Measurements from ENCODE around the gene FLOT2. TPM values are rescaled to one million over a fixed set of nuclear protein-coding genes. Genes with fewer than 3 reads are reported as not detected.
A peak's percentile ranks its signal among the peaks of the same experiment; 100 is the strongest.

Gene FLOT2
- polyA plus RNA-seq, 1 of the 3 experiments (the other 2 are of a cell fraction), result 105 TPM

DNA sequence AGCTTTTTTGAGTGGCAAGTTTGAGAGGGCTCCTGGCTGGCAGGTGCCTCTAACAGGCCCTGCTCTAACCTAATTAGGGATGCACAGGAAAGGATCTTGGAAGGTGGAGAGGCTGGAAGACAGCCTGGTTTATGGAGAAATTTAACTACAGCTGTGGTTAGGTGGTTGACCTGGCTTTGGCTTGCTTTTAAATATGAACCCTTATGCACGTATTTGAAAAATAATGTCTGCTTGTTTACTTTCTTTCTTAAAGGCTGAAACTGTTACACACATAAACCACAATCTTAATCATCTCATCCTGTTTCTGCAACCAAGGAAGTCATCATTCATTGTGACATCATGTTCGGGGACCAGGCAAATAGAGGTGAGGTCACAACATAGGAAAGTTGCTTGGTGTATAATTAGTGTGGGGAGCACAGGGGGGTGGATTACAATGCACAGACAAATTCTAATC lies 28.4 kb upstream of the FLOT2 start:
- no peak for DNase-seq
- Histone ChIP-seq H2AFZ (ENCODE audit: low read depth) (no peak overlapping the region), H3K9me3 (no peaks in the 10 kb centered on the region), H4K20me1 (ENCODE audit: insufficient read depth) (peaks cover 50% of the 10 kb centered on the region), H3F3A (replicated peaks; ENCODE audit: insufficient read depth) (peaks cover 16% of the 10 kb centered on the region), H3K36me3 (replicated peaks in 1 of 2; ENCODE audit: control insufficient read depth in 1 of 2, insufficient read depth in 2 of 2, low read length in 1 of 2) (peaks cover 34 to 44% of the 10 kb centered on the region in 2 experiments), H3K4me3 (ENCODE audit: low read depth in 2 of 2, low read length in 1 of 2) (peak overlapping the region in 1 of 2 experiments; percentile 12; a peak in 1 of 4 replicates), H3K27me3 (ENCODE audit: insufficient read depth) (no peaks in the 10 kb centered on the region), H3K9ac (no peak overlapping the region), H3K27ac (ENCODE audit: low read depth in 2 of 2, low read length in 1 of 2) (peak overlapping the region in 1 of 2 experiments; percentile 60; a peak in 2 of 4 replicates), H3K4me2 (peak overlapping the region; percentile 32; the same call in 1 of the 2 replicates), H3K4me1 (ENCODE audit: control insufficient read depth in 1 of 2, insufficient read depth in 2 of 2, low read depth in 1 of 2, low read length in 1 of 2) (peaks cover 10 to 16% of the 10 kb centered on the region in 2 experiments; a peak in 2 of 4 replicates), H3K79me2 (ENCODE audit: insufficient read depth) (peaks cover 100% of the 10 kb centered on the region), H3K9me2 (no peaks in the 10 kb centered on the region)
- 35% methylated on average over 2 of the region's 2 CpGs for WGBS (ENCODE audit: low lambda C conversion rate)
- POLR2A ChIA-PET, result no interaction called here
- CTCF ChIA-PET, result interaction anchor here (1.4 to 6.3 kb wide), 5 partner anchors 9 to 200 kb away, joined by 4 to 44 read pairs (median 10); partner anchors contain the start of gene TLCD1
- TF ChIP-seq TCF12 (IDR thresholded peaks at IDR 0.05), result peak; percentile 15; the same call in 1 of the 2 replicates
- no peak for TF ChIP-seq SMC3 (IDR thresholded peaks at IDR 0.05; ENCODE audit: low read depth, low read length)
- TF ChIP-seq FOSL2 (IDR thresholded peaks at IDR 0.05; ENCODE audit: borderline replicate concordance, low read depth), result peak; percentile 51; the same call in 1 of the 2 replicates
- 0 out of 2 replicates have a peak, but pooled peaks have one; percentile 6 for TF ChIP-seq JUND (IDR thresholded peaks at IDR 0.05)
- TF ChIP-seq, protein P1, sequence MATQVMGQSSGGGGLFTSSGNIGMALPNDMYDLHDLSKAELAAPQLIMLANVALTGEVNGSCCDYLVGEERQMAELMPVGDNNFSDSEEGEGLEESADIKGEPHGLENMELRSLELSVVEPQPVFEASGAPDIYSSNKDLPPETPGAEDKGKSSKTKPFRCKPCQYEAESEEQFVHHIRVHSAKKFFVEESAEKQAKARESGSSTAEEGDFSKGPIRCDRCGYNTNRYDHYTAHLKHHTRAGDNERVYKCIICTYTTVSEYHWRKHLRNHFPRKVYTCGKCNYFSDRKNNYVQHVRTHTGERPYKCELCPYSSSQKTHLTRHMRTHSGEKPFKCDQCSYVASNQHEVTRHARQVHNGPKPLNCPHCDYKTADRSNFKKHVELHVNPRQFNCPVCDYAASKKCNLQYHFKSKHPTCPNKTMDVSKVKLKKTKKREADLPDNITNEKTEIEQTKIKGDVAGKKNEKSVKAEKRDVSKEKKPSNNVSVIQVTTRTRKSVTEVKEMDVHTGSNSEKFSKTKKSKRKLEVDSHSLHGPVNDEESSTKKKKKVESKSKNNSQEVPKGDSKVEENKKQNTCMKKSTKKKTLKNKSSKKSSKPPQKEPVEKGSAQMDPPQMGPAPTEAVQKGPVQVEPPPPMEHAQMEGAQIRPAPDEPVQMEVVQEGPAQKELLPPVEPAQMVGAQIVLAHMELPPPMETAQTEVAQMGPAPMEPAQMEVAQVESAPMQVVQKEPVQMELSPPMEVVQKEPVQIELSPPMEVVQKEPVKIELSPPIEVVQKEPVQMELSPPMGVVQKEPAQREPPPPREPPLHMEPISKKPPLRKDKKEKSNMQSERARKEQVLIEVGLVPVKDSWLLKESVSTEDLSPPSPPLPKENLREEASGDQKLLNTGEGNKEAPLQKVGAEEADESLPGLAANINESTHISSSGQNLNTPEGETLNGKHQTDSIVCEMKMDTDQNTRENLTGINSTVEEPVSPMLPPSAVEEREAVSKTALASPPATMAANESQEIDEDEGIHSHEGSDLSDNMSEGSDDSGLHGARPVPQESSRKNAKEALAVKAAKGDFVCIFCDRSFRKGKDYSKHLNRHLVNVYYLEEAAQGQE (IDR thresholded peaks at IDR 0.05; ENCODE audit: low read depth, low read length), result no peak
- TF ChIP-seq, protein P2, sequence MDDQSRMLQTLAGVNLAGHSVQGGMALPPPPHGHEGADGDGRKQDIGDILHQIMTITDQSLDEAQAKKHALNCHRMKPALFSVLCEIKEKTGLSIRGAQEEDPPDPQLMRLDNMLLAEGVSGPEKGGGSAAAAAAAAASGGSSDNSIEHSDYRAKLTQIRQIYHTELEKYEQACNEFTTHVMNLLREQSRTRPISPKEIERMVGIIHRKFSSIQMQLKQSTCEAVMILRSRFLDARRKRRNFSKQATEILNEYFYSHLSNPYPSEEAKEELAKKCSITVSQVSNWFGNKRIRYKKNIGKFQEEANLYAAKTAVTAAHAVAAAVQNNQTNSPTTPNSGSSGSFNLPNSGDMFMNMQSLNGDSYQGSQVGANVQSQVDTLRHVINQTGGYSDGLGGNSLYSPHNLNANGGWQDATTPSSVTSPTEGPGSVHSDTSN (IDR thresholded peaks at IDR 0.05), result peak; percentile 77

DNA sequence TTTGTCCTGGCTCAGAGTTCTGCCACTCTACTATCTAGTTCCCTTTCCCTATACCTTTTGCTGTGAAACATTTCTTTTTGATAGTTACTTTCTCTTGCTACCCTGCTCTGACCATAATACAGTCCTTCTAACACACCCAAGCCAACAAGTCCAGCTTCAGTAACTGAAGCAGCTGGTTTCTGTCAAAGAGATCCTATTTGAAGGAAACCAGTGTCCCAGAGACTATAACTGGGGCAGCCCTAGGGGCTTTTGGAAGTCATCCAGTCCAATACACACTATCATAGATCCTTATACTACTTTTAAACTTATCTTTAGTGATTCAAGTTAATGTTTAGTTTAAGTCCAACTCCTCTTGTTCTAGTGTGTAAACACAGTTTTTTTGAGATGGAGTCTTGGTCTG lies 22.7 kb upstream of the FLOT2 start:
- Histone ChIP-seq H2AFZ (ENCODE audit: low read depth) (no peak overlapping the region), H3F3A (replicated peaks; ENCODE audit: insufficient read depth) (peaks cover 14% of the 10 kb centered on the region), H3K4me2 (no peak overlapping the region), H3K36me3 (replicated peaks in 1 of 2; ENCODE audit: control insufficient read depth in 1 of 2, insufficient read depth in 2 of 2, low read length in 1 of 2) (peaks cover 73 to 75% of the 10 kb centered on the region in 2 experiments), H3K9me2 (no peaks in the 10 kb centered on the region), H3K9ac (no peak overlapping the region), H3K9me3 (no peaks in the 10 kb centered on the region), H3K4me3 (ENCODE audit: low read depth in 2 of 2, low read length in 1 of 2) (no peak overlapping the region), H3K79me2 (ENCODE audit: insufficient read depth) (peaks cover 56% of the 10 kb centered on the region), H3K27me3 (ENCODE audit: insufficient read depth) (no peaks in the 10 kb centered on the region), H4K20me1 (ENCODE audit: insufficient read depth) (peaks cover 14% of the 10 kb centered on the region), H3K27ac (ENCODE audit: low read depth in 2 of 2, low read length in 1 of 2) (no peak overlapping the region), H3K4me1 (ENCODE audit: control insufficient read depth in 1 of 2, insufficient read depth in 2 of 2, low read depth in 1 of 2, low read length in 1 of 2) (peaks cover 0 to 2% of the 10 kb centered on the region in 2 experiments; a peak in 1 of 4 replicates)
- DNase-seq, result no peak
- CTCF ChIA-PET, result interaction anchor here (0.8 to 3.1 kb wide), 4 partner anchors 16 to 193 kb away, joined by 3 to 9 read pairs (median 4); no protein-coding TSS in a partner anchor
- POLR2A ChIA-PET, result no interaction called here
- TF ChIP-seq SIN3A (IDR thresholded peaks at IDR 0.05; ENCODE audit: borderline replicate concordance, low read depth, low read length) (no peak), FOSL2 (IDR thresholded peaks at IDR 0.05; ENCODE audit: borderline replicate concordance, low read depth) (no peak), EZH2phosphoT487 (IDR thresholded peaks at IDR 0.05; ENCODE audit: borderline replicate concordance, low read depth) (no peak), TCF12 (IDR thresholded peaks at IDR 0.05) (no peak), EP300 (IDR thresholded peaks at IDR 0.05; ENCODE audit: borderline replicate concordance in 1 of 2, low read depth in 1 of 2, low read length in 1 of 2) (no peak), SMC3 (IDR thresholded peaks at IDR 0.05; ENCODE audit: low read depth, low read length) (no peak), FOXM1 (IDR thresholded peaks at IDR 0.05; ENCODE audit: low read depth) (no peak), RAD21 (IDR thresholded peaks at IDR 0.05; ENCODE audit: low read length) (no peak), YY1 (IDR thresholded peaks at IDR 0.05; ENCODE audit: low read depth) (no peak), MXI1 (IDR thresholded peaks at IDR 0.05; ENCODE audit: low read depth, low read length) (no peak), MEF2A (IDR thresholded peaks at IDR 0.05; ENCODE audit: borderline replicate concordance, low read depth) (no peak), TEAD4 (IDR thresholded peaks at IDR 0.05; ENCODE audit: borderline replicate concordance, insufficient read depth) (no peak), NRF1 (IDR thresholded peaks at IDR 0.05; ENCODE audit: low read depth, low read length) (no peak)
- TF ChIP-seq, protein P3, sequence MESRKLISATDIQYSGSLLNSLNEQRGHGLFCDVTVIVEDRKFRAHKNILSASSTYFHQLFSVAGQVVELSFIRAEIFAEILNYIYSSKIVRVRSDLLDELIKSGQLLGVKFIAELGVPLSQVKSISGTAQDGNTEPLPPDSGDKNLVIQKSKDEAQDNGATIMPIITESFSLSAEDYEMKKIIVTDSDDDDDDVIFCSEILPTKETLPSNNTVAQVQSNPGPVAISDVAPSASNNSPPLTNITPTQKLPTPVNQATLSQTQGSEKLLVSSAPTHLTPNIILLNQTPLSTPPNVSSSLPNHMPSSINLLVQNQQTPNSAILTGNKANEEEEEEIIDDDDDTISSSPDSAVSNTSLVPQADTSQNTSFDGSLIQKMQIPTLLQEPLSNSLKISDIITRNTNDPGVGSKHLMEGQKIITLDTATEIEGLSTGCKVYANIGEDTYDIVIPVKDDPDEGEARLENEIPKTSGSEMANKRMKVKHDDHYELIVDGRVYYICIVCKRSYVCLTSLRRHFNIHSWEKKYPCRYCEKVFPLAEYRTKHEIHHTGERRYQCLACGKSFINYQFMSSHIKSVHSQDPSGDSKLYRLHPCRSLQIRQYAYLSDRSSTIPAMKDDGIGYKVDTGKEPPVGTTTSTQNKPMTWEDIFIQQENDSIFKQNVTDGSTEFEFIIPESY (IDR thresholded peaks at IDR 0.05; ENCODE audit: borderline replicate concordance, low read depth), result no peak
- TF ChIP-seq, protein P4, sequence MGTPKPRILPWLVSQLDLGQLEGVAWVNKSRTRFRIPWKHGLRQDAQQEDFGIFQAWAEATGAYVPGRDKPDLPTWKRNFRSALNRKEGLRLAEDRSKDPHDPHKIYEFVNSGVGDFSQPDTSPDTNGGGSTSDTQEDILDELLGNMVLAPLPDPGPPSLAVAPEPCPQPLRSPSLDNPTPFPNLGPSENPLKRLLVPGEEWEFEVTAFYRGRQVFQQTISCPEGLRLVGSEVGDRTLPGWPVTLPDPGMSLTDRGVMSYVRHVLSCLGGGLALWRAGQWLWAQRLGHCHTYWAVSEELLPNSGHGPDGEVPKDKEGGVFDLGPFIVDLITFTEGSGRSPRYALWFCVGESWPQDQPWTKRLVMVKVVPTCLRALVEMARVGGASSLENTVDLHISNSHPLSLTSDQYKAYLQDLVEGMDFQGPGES (IDR thresholded peaks at IDR 0.05; ENCODE audit: low read depth, low read length), result no peak
- TF ChIP-seq, protein P5, sequence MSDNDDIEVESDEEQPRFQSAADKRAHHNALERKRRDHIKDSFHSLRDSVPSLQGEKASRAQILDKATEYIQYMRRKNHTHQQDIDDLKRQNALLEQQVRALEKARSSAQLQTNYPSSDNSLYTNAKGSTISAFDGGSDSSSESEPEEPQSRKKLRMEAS (IDR thresholded peaks at IDR 0.05; ENCODE audit: low read depth), result no peak
